SK-N-SH (cell line): ENCODE results near the gene NARS2. TPM values are rescaled to one million over a fixed set of nuclear protein-coding genes. Genes with fewer than 3 reads are reported as not detected.

Source experiments
- CTCF ChIA-PET: fragments of 300-600, 350-600 bp; formaldehyde crosslinking; extraction: SDS; loops from one replicate; lab custom pipeline; 2021; lab: Yijun Ruan, JAX
- POLR2A ChIA-PET: fragments of 350-600 bp; sonication (Branson Sonifier 250); formaldehyde crosslinking; extraction: SDS; loops from one replicate; lab custom pipeline; 2020; ENCODE audit warnings: antibody characterized with exemption, inconsistent platforms; lab: Yijun Ruan, JAX
- DNase-seq: peaks from one replicate; pipeline ENCODE4 v3.0.0; 2012
- H2AFZ ChIP-seq: fragments of 200-600 bp; sonication (generic); 2 replicates; pipeline ENCODE4 v1.8.1; 2016; ENCODE audit warnings: antibody characterized with exemption, mild to moderate bottlenecking, low read depth
- H3F3A ChIP-seq: fragments of 200-600 bp; sonication (generic); replicated peaks from 2 replicates; pipeline ENCODE3; 2016; ENCODE audit warnings: antibody characterized with exemption, mild to moderate bottlenecking; ENCODE audit not compliant: insufficient read depth
- H3K27ac ChIP-seq, 2 experiments: fragments of 200-500 bp in 1 of 2; fragments of 200-600 bp in 1 of 2; sonication (Bioruptor generic) in 1 of 2; sonication (generic), shearing (Covaris generic) in 1 of 2; 2 replicates each; pipeline versions ENCODE4 v1.5.1 to v1.6.1; 2014 to 2016; ENCODE audit warnings: low read depth in 2 of 2, inconsistent platforms in 1 of 2, low read length in 1 of 2, mild to moderate bottlenecking in 1 of 2, mixed read lengths in 1 of 2
- H3K27me3 ChIP-seq: fragments of 200-600 bp; sonication (generic), shearing (Covaris generic); 2 replicates; pipeline ENCODE4 v1.6.1; 2016; ENCODE audit warnings: mixed run types; ENCODE audit not compliant: insufficient read depth
- H3K36me3 ChIP-seq, 2 experiments: fragments of 200-500 bp in 1 of 2; fragments of 200-600 bp in 1 of 2; sonication (Bioruptor generic) in 1 of 2; sonication (generic) in 1 of 2; replicated peaks in 1 of 2; 2 replicates each; pipeline versions ENCODE3 to v1.5.1; 2014 to 2016; ENCODE audit warnings: low read length in 1 of 2, mild to moderate bottlenecking in 1 of 2; ENCODE audit not compliant: insufficient read depth in 2 of 2, control insufficient read depth in 1 of 2
- H3K4me1 ChIP-seq, 2 experiments: fragments of 200-500 bp in 1 of 2; fragments of 200-600 bp in 1 of 2; sonication (Bioruptor generic) in 1 of 2; sonication (generic), shearing (Covaris generic) in 1 of 2; 2 replicates each; pipeline versions ENCODE4 v1.5.1 to v1.6.1; 2014 to 2016; ENCODE audit warnings: low read depth in 1 of 2, low read length in 1 of 2, mixed run types in 1 of 2; ENCODE audit not compliant: insufficient read depth in 2 of 2, control insufficient read depth in 1 of 2
- H3K4me2 ChIP-seq: fragments of 200-600 bp; sonication (generic), shearing (Covaris generic); 2 replicates; pipeline ENCODE4 v1.6.1; 2017; ENCODE audit warnings: mixed run types
- H3K4me3 ChIP-seq, 2 experiments: fragments of 200-500 bp in 1 of 2; fragments of 200-600 bp in 1 of 2; sonication (Bioruptor generic) in 1 of 2; sonication (generic), shearing (Covaris generic) in 1 of 2; 2 replicates each; pipeline versions ENCODE4 v1.5.1 to v1.8.1; 2014 to 2016; ENCODE audit warnings: low read depth in 2 of 2, inconsistent platforms in 1 of 2, low read length in 1 of 2, mild to moderate bottlenecking in 1 of 2, mixed read lengths in 1 of 2, moderate library complexity in 1 of 2
- H3K79me2 ChIP-seq: fragments of 200-600 bp; sonication (generic); 2 replicates; pipeline ENCODE4 v1.8.1; 2017; ENCODE audit warnings: mild to moderate bottlenecking; ENCODE audit not compliant: insufficient read depth
- H3K9ac ChIP-seq: fragments of 200-600 bp; sonication (generic); 2 replicates; pipeline ENCODE4 v1.6.1; 2017; ENCODE audit warnings: mixed run types
- H3K9me2 ChIP-seq: fragments of 200-600 bp; sonication (generic); 2 replicates; pipeline ENCODE4 v1.6.1; 2017; ENCODE audit warnings: mixed run types
- H3K9me3 ChIP-seq: fragments of 200-600 bp; sonication (generic); 2 replicates; pipeline ENCODE4 v1.6.1; 2017; ENCODE audit warnings: mixed run types, mild to moderate bottlenecking, moderate library complexity
- H4K20me1 ChIP-seq: fragments of 200-600 bp; sonication (generic); 2 replicates; pipeline ENCODE4 v1.6.1; 2017; ENCODE audit warnings: mild to moderate bottlenecking, mixed run types; ENCODE audit not compliant: insufficient read depth
- ELF1 ChIP-seq: IDR thresholded peaks from 2 replicates; pipeline ENCODE4 v1.4.0; 2012
- EP300 ChIP-seq, 2 experiments: IDR thresholded peaks; 2 replicates each; pipeline versions ENCODE4 v1.4.0 to v1.6.1; 2012; ENCODE audit warnings: borderline replicate concordance in 1 of 2, low read depth in 1 of 2, low read length in 1 of 2
- MEF2A ChIP-seq: IDR thresholded peaks from 2 replicates; pipeline ENCODE4 v1.4.0; 2012; ENCODE audit warnings: low read depth, borderline replicate concordance
- NFIC ChIP-seq: IDR thresholded peaks from 2 replicates; pipeline ENCODE4 v1.4.0; 2012; ENCODE audit warnings: borderline replicate concordance
- POLR2AphosphoS5 ChIP-seq: IDR thresholded peaks from 2 replicates; pipeline ENCODE4 v1.6.1; 2012; ENCODE audit warnings: low read depth, low read length
- RAD21 ChIP-seq: IDR thresholded peaks from 2 replicates; pipeline ENCODE4 v1.6.1; 2012; ENCODE audit warnings: mild to moderate bottlenecking, low read length
- RCOR1 ChIP-seq: fragments of 150-350 bp; IDR thresholded peaks from 2 replicates; pipeline ENCODE4 v1.6.1; 2017; ENCODE audit warnings: antibody characterized with exemption, low read length
- RXRA ChIP-seq: IDR thresholded peaks from 2 replicates; pipeline ENCODE4 v1.4.0; 2012; ENCODE audit warnings: low read depth, mild to moderate bottlenecking, borderline replicate concordance
- TAF1 ChIP-seq: IDR thresholded peaks from 2 replicates; pipeline ENCODE4 v1.6.1; 2012; ENCODE audit warnings: low read depth, mild to moderate bottlenecking, low read length, moderate library complexity, borderline replicate concordance
- TCF12 ChIP-seq: IDR thresholded peaks from 2 replicates; pipeline ENCODE4 v1.4.0; 2012
- USF1 ChIP-seq: IDR thresholded peaks from 2 replicates; pipeline ENCODE4 v1.4.0; 2012; ENCODE audit warnings: low read depth, borderline replicate concordance
- WGBS: methylation state at CpG from one replicate; pipeline ENCODE4 v1.1.6; 2017; ENCODE audit warnings: low lambda C conversion rate; 5-methylcytosine and 5-hydroxymethylcytosine counted together
- polyA plus RNA-seq, 3 experiments: library from polyadenylated mRNA; depleted of rRNA; stranded (reverse); fragments of >200 nt; gene quantifications; 2 replicates each; pipeline ENCODE4 v1.2.3, GENCODE V29; 2012

Gene NARS2
- polyA plus RNA-seq, 1 of the 3 experiments (the other 2 are of a cell fraction), result 8.9 TPM

GRCh38 chr11:78400116-78400515, 174.5 kb downstream of the NARS2 start:
- no peaks in the 10 kb centered on the region for H3K27me3 ChIP-seq
- H2AFZ ChIP-seq, result no peak overlapping the region
- H3K9ac ChIP-seq, result no peak overlapping the region
- peaks cover 27% of the 10 kb centered on the region for H3K79me2 ChIP-seq
- TF ChIP-seq MEF2A (no peak), TCF12 (no peak)
- no peak for DNase-seq
- H3K27ac ChIP-seq, result no peak overlapping the region
- H3K36me3 ChIP-seq, result peaks cover 0 to 5% of the 10 kb centered on the region in 2 experiments
- WGBS, result 100% methylated on average over 1 of the region's 1 CpG
- no peak overlapping the region for H3K4me3 ChIP-seq
- ChIA-PET CTCF (interaction anchor here (1.0 to 2.8 kb wide), 2 partner anchors 16 to 21 kb away, joined by 3 to 11 read pairs; partner anchors contain the start of gene GAB2), POLR2A (interaction anchor here (1.8 kb wide), 1 partner anchor 48 kb away, joined by 3 read pairs; no protein-coding TSS in a partner anchor)
- H3K9me2 ChIP-seq, result no peaks in the 10 kb centered on the region
- no peak overlapping the region for H3K4me2 ChIP-seq
- peaks cover 3 to 6% of the 10 kb centered on the region in 2 experiments; a peak in 1 of 4 replicates for H3K4me1 ChIP-seq
- H3K9me3 ChIP-seq, result no peaks in the 10 kb centered on the region
- no peaks in the 10 kb centered on the region for H3F3A ChIP-seq
- no peaks in the 10 kb centered on the region for H4K20me1 ChIP-seq

GRCh38 chr11:78399136-78399535, 175.5 kb downstream of the NARS2 start:
- H3K79me2 ChIP-seq, result peaks cover 25% of the 10 kb centered on the region; the same call in 1 of the 2 replicates
- TF ChIP-seq USF1 (no peak), ELF1 (no peak), NFIC (no peak)
- TF ChIP-seq, all 33 proteins: peak for 0
- Histone ChIP-seq H3K4me2 (no peak overlapping the region), H3K9me3 (no peaks in the 10 kb centered on the region), H3K4me1 (peaks cover 3 to 6% of the 10 kb centered on the region in 2 experiments; a peak in 1 of 4 replicates), H2AFZ (no peak overlapping the region), H3F3A (no peaks in the 10 kb centered on the region), H3K36me3 (peaks cover 0 to 5% of the 10 kb centered on the region in 2 experiments), H4K20me1 (no peaks in the 10 kb centered on the region), H3K27ac (no peak overlapping the region), H3K4me3 (no peak overlapping the region), H3K27me3 (no peaks in the 10 kb centered on the region), H3K9me2 (no peaks in the 10 kb centered on the region), H3K9ac (no peak overlapping the region)
- ChIA-PET CTCF (interaction anchor here (1.0 to 2.8 kb wide), 3 partner anchors 17 to 165 kb away, joined by 3 to 11 read pairs (median 6); partner anchors contain the start of gene GAB2), POLR2A (interaction anchor here (1.8 kb wide), 1 partner anchor 47 kb away, joined by 3 read pairs; no protein-coding TSS in a partner anchor)
- WGBS, result 94% methylated on average over 4 of the region's 4 CpGs
- no peak for DNase-seq

- Histone ChIP-seq H3K27ac (no peak overlapping the region), H3K79me2 (peaks cover 23% of the 10 kb centered on the region; the same call in 1 of the 2 replicates), H3F3A (no peaks in the 10 kb centered on the region), H4K20me1 (no peaks in the 10 kb centered on the region), H3K9ac (no peak overlapping the region), H3K9me3 (no peaks in the 10 kb centered on the region), H2AFZ (no peak overlapping the region), H3K9me2 (no peaks in the 10 kb centered on the region), H3K36me3 (peaks cover 0 to 5% of the 10 kb centered on the region in 2 experiments), H3K4me1 (peaks cover 3 to 8% of the 10 kb centered on the region in 2 experiments; a peak in 1 of 4 replicates), H3K4me2 (no peak overlapping the region), H3K27me3 (no peaks in the 10 kb centered on the region), H3K4me3 (no peak overlapping the region)
- ChIA-PET POLR2A (interaction anchor here (1.8 kb wide), 1 partner anchor 46 kb away, joined by 3 read pairs; no protein-coding TSS in a partner anchor), CTCF (interaction anchor here (1.4 to 2.8 kb wide), 2 partner anchors 18 to 166 kb away, joined by 6 to 11 read pairs; partner anchors contain the start of gene GAB2)
- DNase-seq, result no peak
- TF ChIP-seq MEF2A (no peak), RXRA (no peak), NFIC (no peak), RAD21 (no peak), TAF1 (no peak), EP300 (IDR thresholded peaks at IDR 0.05; ENCODE audit: borderline replicate concordance in 1 of 2, low read depth in 1 of 2, low read length in 1 of 2) (no peak), POLR2AphosphoS5 (no peak), RCOR1 (no peak), USF1 (no peak)
- 81% methylated on average over 1 of the region's 1 CpG for WGBS
Observed at GRCh38 chr11:78398715-78399114, 175.9 kb downstream of the NARS2 start.
